Ishikawa (cell line): Measurements from ENCODE around the gene CLSTN2.

ENCODE experiments used
- CEBPB ChIP-seq: IDR thresholded peaks from 2 replicates; pipeline ENCODE4 v1.6.1; 2012
- EGR1 ChIP-seq: IDR thresholded peaks from 2 replicates; pipeline ENCODE4 v1.6.1; 2012
- EP300 ChIP-seq: IDR thresholded peaks from 2 replicates; pipeline ENCODE4 v1.6.1; 2012; ENCODE audit warnings: borderline replicate concordance
- FOXM1 ChIP-seq: IDR thresholded peaks from 2 replicates; pipeline ENCODE4 v1.6.1; 2012; ENCODE audit warnings: low read depth, borderline replicate concordance
- NFIC ChIP-seq: IDR thresholded peaks from 2 replicates; pipeline ENCODE4 v1.6.1; 2012
- RAD21 ChIP-seq: IDR thresholded peaks from 2 replicates; pipeline ENCODE4 v1.6.1; 2012; ENCODE audit warnings: low read depth
- TAF1 ChIP-seq: IDR thresholded peaks from 2 replicates; pipeline ENCODE4 v1.6.1; 2012; ENCODE audit warnings: low read depth, mild to moderate bottlenecking
- TCF12 ChIP-seq: IDR thresholded peaks from 2 replicates; pipeline ENCODE4 v1.6.1; 2012; ENCODE audit warnings: low read depth
- TEAD4 ChIP-seq: IDR thresholded peaks from 2 replicates; pipeline ENCODE4 v1.6.1; 2012
- YY1 ChIP-seq: IDR thresholded peaks from 2 replicates; pipeline ENCODE4 v1.6.1; 2012; ENCODE audit warnings: low read depth
- ZBTB7A ChIP-seq: IDR thresholded peaks from 2 replicates; pipeline ENCODE4 v1.6.1; 2012; ENCODE audit warnings: low read depth
- TF ChIP-seq, protein P1 (sequence below): IDR thresholded peaks from 2 replicates; pipeline ENCODE4 v1.6.1; 2012
- TF ChIP-seq, protein P2 (sequence below): IDR thresholded peaks from 2 replicates; pipeline ENCODE4 v1.6.1; 2012; ENCODE audit warnings: low read depth, mild to moderate bottlenecking
- TF ChIP-seq, protein P3 (sequence below): IDR thresholded peaks from 2 replicates; pipeline ENCODE4 v1.6.1; 2012

CLSTN2 gene

DNA sequence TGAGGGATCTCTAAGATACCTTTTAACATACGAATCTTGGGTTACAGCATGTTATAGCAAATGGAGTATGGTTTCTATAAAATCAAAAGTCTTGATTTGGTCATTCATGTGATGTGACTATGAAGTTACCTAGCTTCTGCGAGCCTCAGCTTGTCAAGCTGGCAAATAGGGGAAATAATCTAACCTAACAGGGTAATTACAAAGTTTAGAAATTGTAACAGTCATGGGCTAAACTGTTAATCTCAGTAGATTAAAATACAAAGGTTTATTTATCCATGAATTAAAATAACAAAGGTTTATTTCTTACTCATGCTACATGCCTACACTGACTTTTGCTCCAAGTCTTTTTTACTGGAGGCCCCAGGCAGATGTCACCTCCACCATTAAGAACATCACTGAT, 359.1 kb downstream of the CLSTN2 start:
- TF ChIP-seq TCF12: no peak
- TF ChIP-seq, protein P1, sequence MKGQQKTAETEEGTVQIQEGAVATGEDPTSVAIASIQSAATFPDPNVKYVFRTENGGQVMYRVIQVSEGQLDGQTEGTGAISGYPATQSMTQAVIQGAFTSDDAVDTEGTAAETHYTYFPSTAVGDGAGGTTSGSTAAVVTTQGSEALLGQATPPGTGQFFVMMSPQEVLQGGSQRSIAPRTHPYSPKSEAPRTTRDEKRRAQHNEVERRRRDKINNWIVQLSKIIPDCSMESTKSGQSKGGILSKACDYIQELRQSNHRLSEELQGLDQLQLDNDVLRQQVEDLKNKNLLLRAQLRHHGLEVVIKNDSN: no peak
- TF ChIP-seq EP300: no peak
- no peak for TF ChIP-seq CEBPB
- TF ChIP-seq TAF1: no peak
- TF ChIP-seq, protein P2, sequence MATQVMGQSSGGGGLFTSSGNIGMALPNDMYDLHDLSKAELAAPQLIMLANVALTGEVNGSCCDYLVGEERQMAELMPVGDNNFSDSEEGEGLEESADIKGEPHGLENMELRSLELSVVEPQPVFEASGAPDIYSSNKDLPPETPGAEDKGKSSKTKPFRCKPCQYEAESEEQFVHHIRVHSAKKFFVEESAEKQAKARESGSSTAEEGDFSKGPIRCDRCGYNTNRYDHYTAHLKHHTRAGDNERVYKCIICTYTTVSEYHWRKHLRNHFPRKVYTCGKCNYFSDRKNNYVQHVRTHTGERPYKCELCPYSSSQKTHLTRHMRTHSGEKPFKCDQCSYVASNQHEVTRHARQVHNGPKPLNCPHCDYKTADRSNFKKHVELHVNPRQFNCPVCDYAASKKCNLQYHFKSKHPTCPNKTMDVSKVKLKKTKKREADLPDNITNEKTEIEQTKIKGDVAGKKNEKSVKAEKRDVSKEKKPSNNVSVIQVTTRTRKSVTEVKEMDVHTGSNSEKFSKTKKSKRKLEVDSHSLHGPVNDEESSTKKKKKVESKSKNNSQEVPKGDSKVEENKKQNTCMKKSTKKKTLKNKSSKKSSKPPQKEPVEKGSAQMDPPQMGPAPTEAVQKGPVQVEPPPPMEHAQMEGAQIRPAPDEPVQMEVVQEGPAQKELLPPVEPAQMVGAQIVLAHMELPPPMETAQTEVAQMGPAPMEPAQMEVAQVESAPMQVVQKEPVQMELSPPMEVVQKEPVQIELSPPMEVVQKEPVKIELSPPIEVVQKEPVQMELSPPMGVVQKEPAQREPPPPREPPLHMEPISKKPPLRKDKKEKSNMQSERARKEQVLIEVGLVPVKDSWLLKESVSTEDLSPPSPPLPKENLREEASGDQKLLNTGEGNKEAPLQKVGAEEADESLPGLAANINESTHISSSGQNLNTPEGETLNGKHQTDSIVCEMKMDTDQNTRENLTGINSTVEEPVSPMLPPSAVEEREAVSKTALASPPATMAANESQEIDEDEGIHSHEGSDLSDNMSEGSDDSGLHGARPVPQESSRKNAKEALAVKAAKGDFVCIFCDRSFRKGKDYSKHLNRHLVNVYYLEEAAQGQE: no peak

DNA sequence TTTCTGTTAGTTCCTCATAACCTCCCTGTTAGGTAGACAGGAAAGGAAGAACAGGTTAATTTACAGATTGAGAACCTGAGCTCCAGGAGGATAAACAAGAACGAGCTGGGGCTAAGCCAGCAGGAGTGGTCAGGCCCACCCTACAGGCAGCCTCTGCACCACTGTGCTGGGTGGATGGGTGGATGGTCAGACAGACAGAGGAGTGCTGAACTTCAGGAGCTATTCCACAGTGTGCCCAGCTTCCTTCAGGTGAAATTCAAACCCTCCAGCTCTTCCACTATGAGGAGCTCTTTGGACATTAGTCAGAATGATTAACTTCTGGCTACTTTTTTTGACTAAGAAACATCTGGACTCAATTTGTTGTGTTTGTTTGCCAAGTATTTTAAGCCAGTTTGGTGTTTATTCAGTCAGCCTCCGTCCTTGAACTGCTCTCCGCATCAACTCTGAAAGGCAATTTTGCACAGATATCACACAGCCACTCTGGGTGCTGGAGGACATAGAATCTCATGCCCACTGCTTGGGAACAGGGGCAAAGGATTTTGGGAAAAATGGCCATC, 361.9 kb downstream of the CLSTN2 start:
- TF ChIP-seq EP300: no peak

DNA sequence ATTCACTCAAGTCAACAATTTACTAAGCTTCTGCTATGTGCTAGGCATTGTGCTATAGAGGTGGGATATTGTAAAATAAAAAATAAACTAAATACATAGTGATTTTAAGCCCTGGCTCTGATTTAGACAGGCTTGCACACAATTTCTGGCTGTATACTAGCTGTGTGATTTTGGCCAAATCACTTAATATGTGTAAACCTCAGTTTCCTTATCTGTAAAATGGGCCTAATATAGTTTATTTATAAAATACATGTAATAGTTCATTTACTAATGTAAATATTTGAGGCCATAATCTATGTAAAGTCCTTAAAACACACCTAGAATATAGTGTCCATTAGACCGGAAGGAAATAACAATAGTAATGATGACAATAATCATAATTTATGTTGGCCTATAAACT, 363.1 kb downstream of the CLSTN2 start:
- TF ChIP-seq EGR1 (no peak), TCF12 (no peak), FOXM1 (no peak), TAF1 (no peak), TEAD4 (no peak)
- TF ChIP-seq, protein P1: no peak
- TF ChIP-seq, protein P2: no peak
- TF ChIP-seq, protein P3, sequence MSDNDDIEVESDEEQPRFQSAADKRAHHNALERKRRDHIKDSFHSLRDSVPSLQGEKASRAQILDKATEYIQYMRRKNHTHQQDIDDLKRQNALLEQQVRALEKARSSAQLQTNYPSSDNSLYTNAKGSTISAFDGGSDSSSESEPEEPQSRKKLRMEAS: no peak

DNA sequence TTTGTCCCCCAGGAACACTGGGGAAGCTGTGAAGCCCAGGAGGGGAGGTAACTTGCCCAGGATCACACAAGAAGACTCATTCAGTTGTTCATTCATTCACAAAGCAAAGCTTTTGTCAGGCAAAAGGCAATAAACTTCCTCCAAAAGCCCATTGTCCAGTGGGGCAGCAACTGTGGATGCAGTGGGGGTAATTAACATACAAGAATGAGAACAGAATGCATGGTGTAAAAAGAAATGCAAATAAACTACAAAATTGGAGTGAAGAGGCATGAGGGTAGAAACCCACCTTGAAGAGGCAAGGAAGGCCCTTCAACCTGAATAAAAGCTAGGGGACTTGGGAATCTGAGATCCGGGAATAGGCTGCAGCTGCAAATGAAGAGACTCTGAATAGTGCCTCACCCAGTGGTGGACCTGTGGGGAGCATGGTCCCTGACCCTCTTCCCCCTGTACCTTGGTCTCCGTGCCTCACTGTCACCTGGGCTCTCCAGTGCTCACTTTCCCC, 363.6 kb downstream of the CLSTN2 start:
- TF ChIP-seq FOXM1: no peak
- no peak for TF ChIP-seq TAF1
- TF ChIP-seq EGR1: no peak
- no peak for TF ChIP-seq CEBPB
- TF ChIP-seq NFIC: no peak

DNA sequence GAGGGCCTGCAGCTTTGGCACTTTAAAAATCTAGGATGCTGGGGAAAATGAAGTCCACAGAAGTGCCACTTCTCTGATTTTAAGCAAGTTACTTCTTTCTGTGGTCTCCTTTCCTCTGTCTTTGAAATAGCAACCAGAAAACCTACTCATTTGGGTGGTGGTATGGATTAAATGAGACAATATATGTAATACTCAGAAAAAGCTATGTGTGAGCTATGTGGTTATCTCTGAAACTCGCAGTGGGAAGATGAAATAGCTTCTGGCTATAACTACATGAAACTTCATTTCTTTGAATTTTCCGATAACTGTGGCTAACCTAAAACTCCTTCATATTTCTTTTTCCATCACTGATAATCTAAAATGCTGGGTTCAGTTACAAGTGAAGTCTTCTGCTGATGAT, 368.9 kb downstream of the CLSTN2 start:
- TF ChIP-seq RAD21 (no peak), EP300 (no peak), TAF1 (no peak), YY1 (no peak), NFIC (no peak), CEBPB (no peak), ZBTB7A (no peak), EGR1 (no peak)
- TF ChIP-seq, protein P3: no peak
- TF ChIP-seq, protein P1: no peak
- TF ChIP-seq, protein P2: no peak
